Body of pancreas (tissue), 4 donors: Measurements from ENCODE around the gene SNX17.

Source experiments
- CTCF ChIP-seq, 7 experiments: fragments of 450-650 bp in 4 of 7; fragments of 200-600 bp in 3 of 7; sonication (generic) in 3 of 7; IDR thresholded peaks; one replicate each; pipeline ENCODE4 v1.5.1; 2016 to 2019; ENCODE audit warnings: antibody characterized with exemption in 7 of 7
- POLR2A ChIP-seq, 3 donors: fragments of 450-650 bp; IDR thresholded peaks; one replicate each; pipeline ENCODE4 v1.6.1; 2016; ENCODE audit warnings: antibody characterized with exemption in 3 of 3, mild to moderate bottlenecking in 2 of 3

- TF ChIP-seq CTCF (IDR thresholded peaks at IDR 0.05), result no peak
- no peak for TF ChIP-seq POLR2A (IDR thresholded peaks at IDR 0.05)
These were observed 15.9 kb upstream of the SNX17 start for GRCh38 chr2:27354597-27354927.
